GM12874 (cell line): ENCODE data around the gene TIMM50.
A peak's percentile ranks its signal among the peaks of the same experiment; 100 is the strongest.

ENCODE experiments used
- CTCF ChIP-seq: IDR thresholded peaks from 2 replicates; pipeline ENCODE4 v1.5.1; 2011; ENCODE audit warnings: low read depth, mild to moderate bottlenecking, control low read depth, low read length, moderate library complexity; ENCODE audit not compliant: insufficient read depth

TIMM50 gene

GRCh38 chr19:39492225-39492624 is 11.6 kb downstream of the TIMM50 start:
- TF ChIP-seq CTCF: no peak

- no peak for TF ChIP-seq CTCF
These were observed 12.2 kb downstream of the TIMM50 start for GRCh38 chr19:39492788-39493187.

- TF ChIP-seq CTCF: no peak
These were observed 14.0 kb downstream of the TIMM50 start for GRCh38 chr19:39494661-39495060.

- TF ChIP-seq CTCF: no peak
These were observed 15.4 kb downstream of the TIMM50 start for GRCh38 chr19:39496063-39496462.

- TF ChIP-seq CTCF: peak; percentile 48
These were observed 17.0 kb downstream of the TIMM50 start for GRCh38 chr19:39497701-39497995.

- TF ChIP-seq CTCF: no peak
These were observed 17.6 kb downstream of the TIMM50 start for GRCh38 chr19:39497996-39498797.

GRCh38 chr19:39498798-39499642 is 18.4 kb downstream of the TIMM50 start, which contains the start of gene DLL3:
Gene DLL3 (plus strand): TSS chr19:39498947. CDS start chr19:39498975, 28 bp downstream.
- TF ChIP-seq CTCF: no peak
